NCI-H2107 treated with DMSO at 0.1 percent for 48 hours (cell line): ENCODE measurements around the gene IL19.
"Not testable (repeated sequence)": the region's sequence is repeated elsewhere in the genome, so short reads cannot be mapped to it uniquely, and the experiment has no call there.

Experiments
- DNase-seq: peaks from one replicate; lab custom pipeline; 2025; ENCODE audit not compliant: unreplicated experiment; lab: John Stamatoyannopoulos, UW

IL19 gene

DNA sequence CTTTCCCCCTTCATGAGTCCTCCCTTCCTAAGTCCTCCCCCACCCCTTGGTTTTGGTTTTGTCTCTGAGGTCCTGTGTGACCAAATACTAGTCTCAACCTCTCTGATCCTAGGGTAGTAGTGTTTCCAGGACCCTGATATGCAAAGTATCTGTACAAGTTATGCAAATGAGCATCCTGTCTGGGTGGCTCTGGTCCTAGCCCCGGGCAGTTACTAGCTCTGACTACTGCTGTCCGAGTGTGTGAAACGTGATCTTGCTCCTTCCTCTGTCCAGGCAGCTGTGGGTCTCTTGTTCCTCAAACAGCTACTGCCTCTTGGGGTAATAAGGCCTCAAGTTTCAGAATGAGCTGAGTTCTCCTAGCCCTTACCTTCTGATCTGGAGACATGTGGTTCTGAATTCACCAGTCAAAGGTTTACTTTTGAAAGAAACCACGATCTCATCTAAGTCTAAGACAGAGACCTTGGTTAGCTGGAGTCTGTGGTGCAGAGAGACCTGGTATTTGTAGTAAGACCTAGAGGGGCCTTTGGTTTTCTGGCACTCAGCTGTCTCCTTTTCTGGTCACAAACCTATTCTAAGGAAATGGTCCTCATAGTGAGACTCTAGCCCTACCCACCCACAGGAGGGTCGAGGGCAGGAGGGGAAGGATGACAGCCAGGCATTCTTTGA is 31.0 kb upstream of the IL19 start:
- DNase-seq: no peak

DNA sequence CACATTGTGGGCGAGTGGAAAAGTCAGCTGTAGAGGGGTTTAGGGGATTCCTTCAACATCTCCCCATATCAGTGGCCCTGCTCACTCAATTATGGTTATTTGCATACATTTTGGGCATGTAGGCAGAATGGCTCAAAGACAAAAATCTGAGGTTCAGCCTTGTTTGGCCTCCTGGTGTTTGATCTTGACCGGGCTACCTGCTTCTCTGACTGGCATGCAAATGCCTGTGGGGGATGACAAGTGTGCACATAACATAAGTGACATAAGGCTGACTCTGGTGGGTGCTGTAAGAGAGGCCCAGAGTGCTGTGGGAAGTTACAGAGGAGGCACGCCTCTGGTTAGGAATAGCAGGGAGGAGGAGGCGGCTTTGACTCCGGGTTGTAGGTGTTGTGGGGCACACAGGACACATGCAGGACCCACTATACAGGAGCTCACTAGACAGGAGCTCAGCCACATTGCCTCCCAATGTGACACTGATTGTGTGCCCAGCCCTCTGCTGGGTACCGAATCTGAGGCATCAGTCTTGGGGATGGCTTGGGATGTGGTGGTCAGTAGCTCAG is 29.4 kb upstream of the IL19 start:
- DNase-seq: no peak

GRCh38 chr1:206742719-206743383 is 27.7 kb upstream of the IL19 start:
- DNase-seq: no peak

- no peak for DNase-seq
Measured at GRCh38 chr1:206744683-206745082, 25.9 kb upstream of the IL19 start.

DNA sequence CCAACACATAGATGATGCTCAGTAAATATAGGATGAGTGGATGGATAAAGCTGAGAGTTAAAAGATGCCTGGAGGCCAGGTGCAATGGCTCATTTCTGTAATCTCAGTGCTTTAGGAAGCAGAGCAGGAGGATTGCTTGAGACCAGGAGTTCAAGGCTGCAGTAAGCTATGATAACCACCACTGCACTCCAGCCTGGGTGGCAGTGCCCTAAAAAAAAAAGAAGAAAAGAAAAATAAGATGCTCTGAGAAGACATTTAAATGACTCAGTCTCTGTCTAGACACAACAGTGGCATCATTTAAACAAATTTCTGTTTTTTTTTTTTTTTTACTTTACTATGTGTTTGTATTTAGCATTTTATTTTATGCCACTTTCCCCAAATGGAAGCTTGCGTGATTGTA is 25.3 kb upstream of the IL19 start:
- no peak for DNase-seq

DNA sequence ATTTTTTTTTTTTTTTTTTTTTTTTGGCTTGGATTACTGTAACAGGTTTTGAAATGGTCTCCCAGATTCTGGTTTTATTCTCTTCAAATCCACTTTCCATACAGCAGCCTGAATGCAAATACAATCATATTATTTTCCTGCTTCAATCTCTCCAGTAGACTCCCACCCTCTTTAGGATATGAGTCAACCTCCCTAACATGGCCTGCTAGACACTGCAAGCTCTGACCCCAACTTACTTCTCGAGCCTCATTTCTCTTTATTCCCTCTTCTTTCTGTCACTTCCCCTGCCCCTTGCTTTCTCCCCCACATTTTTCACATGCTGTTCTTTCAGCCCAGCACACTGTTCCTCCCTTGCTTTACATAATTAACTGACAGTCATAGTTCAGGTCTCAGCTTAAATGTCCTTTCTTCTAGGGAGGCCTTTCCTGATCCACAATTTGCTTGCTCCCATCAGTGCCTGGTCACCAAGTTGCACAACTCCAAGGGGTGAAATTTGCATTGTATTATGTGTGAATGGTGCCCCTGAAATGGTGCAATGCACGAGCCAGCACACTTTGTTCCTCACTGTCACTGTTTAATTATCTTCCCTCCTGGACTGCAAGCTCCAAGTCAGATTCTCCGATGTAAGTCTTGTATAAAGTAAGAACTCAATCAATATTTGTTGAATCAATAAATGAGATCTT is 22.1 kb upstream of the IL19 start:
- no peak for DNase-seq

- no peak for DNase-seq
Measured at GRCh38 chr1:206751891-206752290, 18.7 kb upstream of the IL19 start.

GRCh38 chr1:206752481-206752880 is 18.1 kb upstream of the IL19 start:
- no peak for DNase-seq

GRCh38 chr1:206753141-206753540 is 17.4 kb upstream of the IL19 start:
- DNase-seq: no peak

GRCh38 chr1:206754011-206754410 is 16.6 kb upstream of the IL19 start:
- DNase-seq: no peak

DNA sequence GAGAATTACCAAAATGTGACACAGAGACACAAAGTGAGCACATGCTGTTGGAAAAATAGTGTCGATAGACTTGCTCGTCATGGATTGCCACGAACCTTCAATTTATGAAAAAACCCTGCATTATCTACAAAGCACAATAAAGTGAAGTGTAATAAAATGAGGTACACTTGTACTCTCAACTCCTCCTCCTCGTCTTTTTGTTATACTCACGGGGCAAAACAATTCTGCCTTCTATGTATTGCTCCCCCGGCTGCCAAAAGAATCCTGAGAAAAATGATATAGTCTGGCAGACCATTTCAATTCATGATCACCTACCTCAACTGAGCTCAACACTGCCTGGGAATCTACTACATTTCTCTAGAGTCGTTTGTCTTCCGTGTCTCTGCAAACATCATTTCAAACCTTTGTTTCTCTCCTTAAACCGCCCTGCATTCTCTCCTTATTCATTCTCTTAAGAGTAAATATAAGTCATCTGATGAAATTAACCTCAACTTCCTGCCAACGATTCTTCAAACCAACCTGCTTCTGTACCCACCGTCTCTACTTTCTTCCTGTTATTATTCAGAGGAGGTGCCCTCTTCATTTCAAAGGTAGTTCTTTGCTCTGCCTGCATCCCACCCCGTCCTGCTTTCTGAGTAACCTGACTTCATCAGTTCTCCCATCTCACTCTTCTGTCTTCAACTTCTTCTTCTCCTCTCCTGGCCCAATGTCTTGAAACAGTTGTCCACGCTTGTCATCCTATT is 12.9 kb upstream of the IL19 start:
- no peak for DNase-seq

DNA sequence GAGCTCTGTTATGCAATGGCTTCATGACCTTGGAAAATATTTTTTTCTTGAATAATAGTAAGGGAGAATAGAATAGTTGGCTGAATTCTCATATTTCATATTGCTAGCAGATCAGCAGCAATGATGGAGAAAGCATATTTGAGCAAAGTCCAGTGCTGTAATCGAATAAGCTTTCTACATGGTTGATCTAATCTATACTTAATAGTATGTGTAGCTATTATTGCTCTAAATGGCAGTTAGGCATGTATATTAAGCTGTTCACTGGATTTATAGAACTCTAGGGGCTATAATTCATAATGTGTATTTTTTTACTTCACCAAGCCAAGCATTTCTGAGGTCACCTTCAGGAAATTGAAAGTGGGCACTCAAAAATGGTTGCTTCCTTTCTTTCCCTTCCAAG is 10.0 kb upstream of the IL19 start:
- no peak for DNase-seq

DNA sequence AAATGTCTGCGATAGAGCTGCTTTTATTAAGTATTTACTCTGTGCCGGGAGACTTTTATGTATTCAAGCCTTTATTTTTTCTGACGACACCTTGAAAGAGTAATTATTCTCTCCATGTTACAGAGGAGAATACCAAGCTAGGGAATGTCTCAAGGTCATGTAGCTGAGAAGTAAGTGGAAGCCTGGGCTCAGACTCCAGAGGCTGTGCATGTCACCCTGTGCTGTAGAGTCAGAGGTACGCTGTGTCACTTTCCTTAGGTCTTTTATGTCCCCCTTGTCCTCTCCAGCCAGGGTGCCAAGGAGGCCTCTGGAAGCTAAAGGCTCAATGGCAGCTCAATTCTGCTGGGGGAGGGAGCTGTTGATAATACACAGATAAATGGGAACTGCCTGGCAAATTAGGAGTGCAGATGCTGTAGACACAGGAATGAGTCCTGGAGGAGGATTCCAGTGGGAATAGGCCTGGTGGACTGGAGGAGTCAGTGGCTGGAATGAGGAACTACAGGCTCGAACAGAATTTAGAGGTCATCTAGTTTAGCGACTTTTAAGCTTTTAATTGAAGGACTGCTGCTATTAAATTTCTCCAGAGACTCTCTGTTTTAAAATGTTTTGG is 9.3 kb upstream of the IL19 start:
- DNase-seq: no peak

GRCh38 chr1:206762741-206763364 is 7.7 kb upstream of the IL19 start:
- not testable (repeated sequence) for DNase-seq

GRCh38 chr1:206765771-206766170 is 4.8 kb upstream of the IL19 start:
- DNase-seq: not testable (repeated sequence)

DNA sequence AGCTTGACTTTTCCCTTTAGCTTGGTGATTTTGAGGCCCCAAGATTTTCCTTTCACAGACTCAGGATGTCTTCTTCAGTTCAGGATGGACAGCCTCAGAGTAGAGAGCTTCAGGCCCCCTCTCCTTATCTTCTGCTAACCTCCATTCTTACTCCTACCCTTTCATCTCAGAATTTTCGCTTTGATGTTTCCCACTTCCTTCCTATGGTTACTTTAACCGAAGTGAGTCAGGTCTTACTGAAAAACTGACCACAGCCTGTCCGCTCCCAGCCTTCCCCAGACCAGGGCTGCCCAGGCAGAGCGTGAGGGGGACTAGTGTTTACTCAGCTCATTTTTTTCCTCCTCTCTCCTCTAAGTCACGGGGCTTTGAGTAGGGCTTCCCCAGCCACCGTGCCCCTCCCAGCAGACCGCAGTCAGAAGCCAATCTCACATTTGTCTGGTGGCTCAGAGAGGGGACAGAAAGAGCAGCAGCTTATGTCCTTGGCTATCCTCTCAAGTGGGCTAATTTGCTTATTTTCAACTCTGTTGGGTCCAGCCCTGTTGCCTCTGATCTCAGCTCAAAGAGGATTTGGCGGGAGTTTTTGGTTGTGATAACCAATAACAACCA is 4.2 kb upstream of the IL19 start:
- DNase-seq: no peak

GRCh38 chr1:206768472-206769303 is 1.9 kb upstream of the IL19 start:
- DNase-seq: no peak

- no peak for DNase-seq
Measured at GRCh38 chr1:206769304-206769731, 1.3 kb upstream of the IL19 start.

DNA sequence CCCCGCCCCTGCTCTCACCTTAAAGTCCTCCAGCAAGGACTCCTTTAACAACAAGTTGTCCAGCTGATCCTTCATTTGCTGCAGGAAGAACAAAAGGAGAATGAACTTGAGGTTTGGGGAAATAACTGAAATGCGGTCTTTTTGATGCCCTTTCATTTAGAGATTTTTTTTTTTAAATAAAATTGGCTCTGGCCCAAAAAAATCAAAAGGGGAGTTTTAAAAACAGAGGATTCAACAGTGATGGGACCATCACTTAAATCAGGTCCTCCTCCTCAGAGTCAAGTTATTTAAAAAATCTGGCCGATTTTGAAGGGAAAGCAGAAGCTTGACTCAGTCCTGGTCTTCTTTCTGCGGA is 742 bp downstream of the IL19 start:
- no peak for DNase-seq
